WTC11 (cell line): ENCODE data around the gene STON2. TPM values are rescaled to one million over a fixed set of nuclear protein-coding genes. Genes with fewer than 3 reads are reported as not detected.

Experiments
- ATAC-seq: fragments of 200-7000 bp; cut with Tn5 transposase; 2 replicates; pipeline ENCODE4 v1.10.0; 2021; ENCODE audit warnings: mild to moderate bottlenecking, moderate library complexity
- CTCF ChIA-PET: fragments of 300-600 bp; sonication (Branson Sonifier 250); formaldehyde crosslinking; loops from one replicate; lab custom pipeline; 2021; ENCODE audit warnings: antibody characterized with exemption; lab: Charles Lee
- POLR2A ChIA-PET: fragments of 350-600 bp; sonication (Branson Sonifier 250); formaldehyde crosslinking; loops from one replicate; lab custom pipeline; 2021; ENCODE audit warnings: antibody characterized with exemption; lab: Charles Lee
- DNase-seq: peaks from one replicate; pipeline ENCODE4 v3.0.0; 2021; ENCODE audit warnings: low spot score
- H3K27ac Mint-ChIP-seq: 2 replicates; pipeline ENCODE4 v1.8.0; 2021; ENCODE audit warnings: mixed read lengths
- H3K27me3 Mint-ChIP-seq: 2 replicates; pipeline ENCODE4 v1.8.0; 2021; ENCODE audit warnings: low read depth, mild to moderate bottlenecking, moderate library complexity, mixed read lengths
- H3K36me3 Mint-ChIP-seq: 2 replicates; pipeline ENCODE4 v1.8.0; 2021; ENCODE audit warnings: mixed read lengths
- H3K4me1 Mint-ChIP-seq: 2 replicates; pipeline ENCODE4 v1.8.0; 2022; ENCODE audit warnings: mixed read lengths
- H3K4me3 Mint-ChIP-seq: 2 replicates; pipeline ENCODE4 v1.8.0; 2021; ENCODE audit warnings: mild to moderate bottlenecking, moderate library complexity, mixed read lengths
- H3K9me3 Mint-ChIP-seq: 2 replicates; pipeline ENCODE4 v1.8.0; 2021; ENCODE audit warnings: mixed read lengths
- CBFB ChIP-seq: sonication (generic); formaldehyde crosslinking; IDR thresholded peaks from 2 replicates; pipeline ENCODE4 v1.8.1; 2022; ENCODE audit warnings: mild to moderate bottlenecking, low read depth, missing genetic modification reagents
- CREM ChIP-seq: sonication (generic); formaldehyde crosslinking; IDR thresholded peaks from 2 replicates; pipeline ENCODE4 v1.8.1; 2022; ENCODE audit warnings: mild to moderate bottlenecking, missing genetic modification reagents, moderate library complexity
- EMX1 ChIP-seq: fragments of 250-450 bp; sonication (Bioruptor Pico); IDR thresholded peaks from 2 replicates; pipeline ENCODE4 v1.8.0; 2021; ENCODE audit warnings: mild to moderate bottlenecking
- FOXJ3 ChIP-seq: sonication (generic); formaldehyde crosslinking; IDR thresholded peaks from 2 replicates; pipeline ENCODE4 v1.9.0; 2021; ENCODE audit warnings: missing genetic modification reagents, mild to moderate bottlenecking, borderline replicate concordance
- GABPB1 ChIP-seq: sonication (generic); formaldehyde crosslinking; IDR thresholded peaks from 2 replicates; pipeline ENCODE4 v1.8.1; 2023; ENCODE audit warnings: mild to moderate bottlenecking, missing genetic modification reagents
- IRF2 ChIP-seq: sonication (generic); formaldehyde crosslinking; IDR thresholded peaks from 2 replicates; pipeline ENCODE4 v1.8.0; 2022; ENCODE audit warnings: low read depth, missing genetic modification reagents, borderline replicate concordance
- MYBL2 ChIP-seq: sonication (generic); formaldehyde crosslinking; IDR thresholded peaks from 2 replicates; pipeline ENCODE4 v1.8.1; 2023; ENCODE audit warnings: mild to moderate bottlenecking, moderate library complexity, missing genetic modification reagents
- NFATC4 ChIP-seq: fragments of 250-450 bp; sonication (Bioruptor Pico); IDR thresholded peaks from 2 replicates; pipeline ENCODE4 v1.9.0; 2021; ENCODE audit warnings: mild to moderate bottlenecking
- NFE2L1 ChIP-seq: sonication (generic); formaldehyde crosslinking; IDR thresholded peaks from 2 replicates; pipeline ENCODE4 v1.8.1; 2023; ENCODE audit warnings: missing genetic modification reagents
- NR2C2 ChIP-seq: sonication (generic); formaldehyde crosslinking; IDR thresholded peaks from 2 replicates; pipeline ENCODE4 v1.8.0; 2022; ENCODE audit warnings: mild to moderate bottlenecking, missing genetic modification reagents
- SMAD3 ChIP-seq: sonication (generic); formaldehyde crosslinking; IDR thresholded peaks from 2 replicates; pipeline ENCODE4 v1.8.0; 2022; ENCODE audit warnings: missing genetic modification reagents, mild to moderate bottlenecking, borderline replicate concordance
- SMAD4 ChIP-seq: sonication (generic); formaldehyde crosslinking; IDR thresholded peaks from 2 replicates; pipeline ENCODE4 v1.8.0; 2022; ENCODE audit warnings: mild to moderate bottlenecking, missing genetic modification reagents
- SOX15 ChIP-seq: fragments of 250-450 bp; sonication (Bioruptor Pico); IDR thresholded peaks from 2 replicates; pipeline ENCODE4 v1.9.0; 2021; ENCODE audit warnings: mild to moderate bottlenecking
- TCF7 ChIP-seq: sonication (generic); formaldehyde crosslinking; IDR thresholded peaks from 2 replicates; pipeline ENCODE4 v1.8.0; 2022; ENCODE audit warnings: mild to moderate bottlenecking, low read depth, missing genetic modification reagents, moderate library complexity
- TEAD1 ChIP-seq: sonication (generic); formaldehyde crosslinking; IDR thresholded peaks from 2 replicates; pipeline ENCODE4 v1.8.0; 2022; ENCODE audit warnings: mild to moderate bottlenecking, missing genetic modification reagents
- ZBTB21 ChIP-seq: sonication (generic); formaldehyde crosslinking; IDR thresholded peaks from 2 replicates; pipeline ENCODE4 v1.8.1; 2023; ENCODE audit warnings: mild to moderate bottlenecking, missing genetic modification reagents, borderline replicate concordance
- ZNF396 ChIP-seq: fragments of 250-450 bp; sonication (Bioruptor Pico); IDR thresholded peaks from 2 replicates; pipeline ENCODE4 v1.8.0; 2021; ENCODE audit warnings: mild to moderate bottlenecking, moderate library complexity, borderline replicate concordance
- ZNF416 ChIP-seq: fragments of 250-450 bp; sonication (Bioruptor Pico); IDR thresholded peaks from 2 replicates; pipeline ENCODE4 v1.9.0; 2021; ENCODE audit warnings: mild to moderate bottlenecking, inconsistent platforms
- total RNA-seq: library from RNA; stranded (reverse); gene quantifications from 3 replicates; pipeline ENCODE4 v1.2.3, GENCODE V29; 2021
- TF ChIP-seq, protein P1 (sequence below): sonication (generic); formaldehyde crosslinking; IDR thresholded peaks from 2 replicates; pipeline ENCODE4 v1.8.1; 2023; ENCODE audit warnings: mild to moderate bottlenecking, missing genetic modification reagents, moderate library complexity
- TF ChIP-seq, protein P2 (sequence below): sonication (generic); formaldehyde crosslinking; IDR thresholded peaks from 2 replicates; pipeline ENCODE4 v1.8.1; 2023; ENCODE audit warnings: mild to moderate bottlenecking, missing genetic modification reagents
- TF ChIP-seq, protein P3 (sequence below): sonication (generic); formaldehyde crosslinking; IDR thresholded peaks from 2 replicates; pipeline ENCODE4 v1.8.1; 2022; ENCODE audit warnings: low read depth, missing genetic modification reagents, borderline replicate concordance
- TF ChIP-seq, protein P4 (sequence below): sonication (generic); formaldehyde crosslinking; IDR thresholded peaks from 2 replicates; pipeline ENCODE4 v1.8.1; 2023; ENCODE audit warnings: mild to moderate bottlenecking, missing genetic modification reagents, moderate library complexity
- TF ChIP-seq, protein P5 (sequence below): sonication (generic); formaldehyde crosslinking; IDR thresholded peaks from 2 replicates; pipeline ENCODE4 v1.8.1; 2023; ENCODE audit warnings: mild to moderate bottlenecking, moderate library complexity, missing genetic modification reagents
- TF ChIP-seq, protein P6 (sequence below): fragments of 250-450 bp; sonication (Bioruptor Pico); IDR thresholded peaks from 2 replicates; pipeline ENCODE4 v1.9.0; 2021; ENCODE audit warnings: mild to moderate bottlenecking

Gene STON2
- total RNA-seq, 1 experiment from 2014 or later: 69.2 TPM

DNA sequence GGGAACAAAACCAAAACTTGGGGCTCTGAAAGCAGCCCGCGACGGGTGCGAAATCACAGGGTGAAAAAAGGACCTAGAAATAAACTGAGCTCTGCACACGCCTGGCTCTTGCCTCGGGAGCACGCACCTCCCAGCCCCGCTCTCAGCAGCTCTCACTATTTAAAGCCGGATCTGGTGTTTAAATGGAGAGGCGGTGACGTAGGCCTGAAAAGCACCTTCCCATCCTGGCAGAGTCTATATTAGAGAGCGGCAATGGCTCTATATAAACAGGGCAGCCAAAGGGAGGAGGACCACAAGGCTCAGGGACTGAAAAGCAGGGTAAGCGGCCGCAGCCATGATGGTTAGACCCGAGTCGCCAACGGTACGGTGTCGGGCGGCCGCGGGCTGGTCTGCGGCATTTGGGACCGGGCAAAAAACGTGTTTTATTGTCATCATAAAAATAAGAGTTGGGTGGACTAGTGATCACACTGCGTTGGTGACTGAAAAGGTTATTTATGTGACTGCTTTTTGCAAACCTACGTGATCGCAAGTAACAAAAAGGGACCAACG, 180.8 kb downstream of the STON2 start (continued):
- TF ChIP-seq EMX1 (CRISPR knock-in tag) (0 out of 2 replicates have a peak, but pooled peaks have one; percentile 52), NFE2L1 (CRISPR knock-in tag) (peak; percentile 58; the same call in 1 of the 2 replicates), NR2C2 (CRISPR knock-in tag) (no peak), SOX15 (CRISPR knock-in tag) (0 out of 2 replicates have a peak, but pooled peaks have one; percentile 33), GABPB1 (CRISPR knock-in tag) (peak; percentile 44; the same call in 1 of the 2 replicates), ZNF416 (CRISPR knock-in tag) (peak; percentile 81)
- TF ChIP-seq, protein P1, sequence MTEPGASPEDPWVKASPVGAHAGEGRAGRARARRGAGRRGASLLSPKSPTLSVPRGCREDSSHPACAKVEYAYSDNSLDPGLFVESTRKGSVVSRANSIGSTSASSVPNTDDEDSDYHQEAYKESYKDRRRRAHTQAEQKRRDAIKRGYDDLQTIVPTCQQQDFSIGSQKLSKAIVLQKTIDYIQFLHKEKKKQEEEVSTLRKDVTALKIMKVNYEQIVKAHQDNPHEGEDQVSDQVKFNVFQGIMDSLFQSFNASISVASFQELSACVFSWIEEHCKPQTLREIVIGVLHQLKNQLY (CRISPR knock-in tag): no peak
- TF ChIP-seq, protein P2, sequence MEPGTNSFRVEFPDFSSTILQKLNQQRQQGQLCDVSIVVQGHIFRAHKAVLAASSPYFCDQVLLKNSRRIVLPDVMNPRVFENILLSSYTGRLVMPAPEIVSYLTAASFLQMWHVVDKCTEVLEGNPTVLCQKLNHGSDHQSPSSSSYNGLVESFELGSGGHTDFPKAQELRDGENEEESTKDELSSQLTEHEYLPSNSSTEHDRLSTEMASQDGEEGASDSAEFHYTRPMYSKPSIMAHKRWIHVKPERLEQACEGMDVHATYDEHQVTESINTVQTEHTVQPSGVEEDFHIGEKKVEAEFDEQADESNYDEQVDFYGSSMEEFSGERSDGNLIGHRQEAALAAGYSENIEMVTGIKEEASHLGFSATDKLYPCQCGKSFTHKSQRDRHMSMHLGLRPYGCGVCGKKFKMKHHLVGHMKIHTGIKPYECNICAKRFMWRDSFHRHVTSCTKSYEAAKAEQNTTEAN (CRISPR knock-in tag): no peak

DNA sequence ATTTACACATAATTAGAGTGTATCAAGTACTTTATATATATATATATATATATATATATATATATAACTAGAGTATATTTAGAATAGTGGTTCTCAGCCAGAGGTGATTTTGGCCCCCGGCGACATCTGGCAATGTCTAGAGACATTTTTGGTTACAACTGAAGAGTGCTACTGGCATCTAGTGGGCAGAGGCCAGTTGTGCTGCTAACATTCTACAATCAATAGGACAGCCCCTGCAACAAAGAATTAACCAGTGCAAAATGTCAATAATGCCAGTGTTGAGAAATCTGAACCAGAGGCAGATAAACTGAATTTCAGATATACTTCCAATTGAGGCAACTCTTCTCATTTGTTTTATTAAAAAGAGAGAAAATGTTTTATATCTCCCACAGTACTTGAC, 188.3 kb downstream of the STON2 start:
- POLR2A ChIA-PET: no interaction called here
- peaks cover 79% of the 10 kb centered on the region for H3K36me3 Mint-ChIP-seq
- H3K27ac Mint-ChIP-seq: no peak overlapping the region

More for the DNA sequence above, 188.3 kb downstream of the STON2 start:
- CTCF ChIA-PET: no interaction called here
- no peaks in the 10 kb centered on the region for H3K9me3 Mint-ChIP-seq
- no peaks in the 10 kb centered on the region for H3K27me3 Mint-ChIP-seq
- no peak overlapping the region for H3K4me3 Mint-ChIP-seq
- TF ChIP-seq SMAD3 (CRISPR knock-in tag) (no peak), ZNF396 (CRISPR knock-in tag) (no peak), ZBTB21 (CRISPR knock-in tag) (no peak), SMAD4 (no peak), FOXJ3 (CRISPR knock-in tag) (no peak), MYBL2 (CRISPR knock-in tag) (no peak), TEAD1 (CRISPR knock-in tag) (no peak), IRF2 (CRISPR knock-in tag) (no peak), TCF7 (no peak), NFATC4 (no peak), CBFB (CRISPR knock-in tag) (no peak), CREM (CRISPR knock-in tag) (no peak)
- TF ChIP-seq, protein P3, sequence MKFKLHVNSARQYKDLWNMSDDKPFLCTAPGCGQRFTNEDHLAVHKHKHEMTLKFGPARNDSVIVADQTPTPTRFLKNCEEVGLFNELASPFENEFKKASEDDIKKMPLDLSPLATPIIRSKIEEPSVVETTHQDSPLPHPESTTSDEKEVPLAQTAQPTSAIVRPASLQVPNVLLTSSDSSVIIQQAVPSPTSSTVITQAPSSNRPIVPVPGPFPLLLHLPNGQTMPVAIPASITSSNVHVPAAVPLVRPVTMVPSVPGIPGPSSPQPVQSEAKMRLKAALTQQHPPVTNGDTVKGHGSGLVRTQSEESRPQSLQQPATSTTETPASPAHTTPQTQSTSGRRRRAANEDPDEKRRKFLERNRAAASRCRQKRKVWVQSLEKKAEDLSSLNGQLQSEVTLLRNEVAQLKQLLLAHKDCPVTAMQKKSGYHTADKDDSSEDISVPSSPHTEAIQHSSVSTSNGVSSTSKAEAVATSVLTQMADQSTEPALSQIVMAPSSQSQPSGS (CRISPR knock-in tag): no peak
- TF ChIP-seq, protein P4, sequence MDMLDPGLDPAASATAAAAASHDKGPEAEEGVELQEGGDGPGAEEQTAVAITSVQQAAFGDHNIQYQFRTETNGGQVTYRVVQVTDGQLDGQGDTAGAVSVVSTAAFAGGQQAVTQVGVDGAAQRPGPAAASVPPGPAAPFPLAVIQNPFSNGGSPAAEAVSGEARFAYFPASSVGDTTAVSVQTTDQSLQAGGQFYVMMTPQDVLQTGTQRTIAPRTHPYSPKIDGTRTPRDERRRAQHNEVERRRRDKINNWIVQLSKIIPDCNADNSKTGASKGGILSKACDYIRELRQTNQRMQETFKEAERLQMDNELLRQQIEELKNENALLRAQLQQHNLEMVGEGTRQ (CRISPR knock-in tag): no peak
- TF ChIP-seq, protein P5, sequence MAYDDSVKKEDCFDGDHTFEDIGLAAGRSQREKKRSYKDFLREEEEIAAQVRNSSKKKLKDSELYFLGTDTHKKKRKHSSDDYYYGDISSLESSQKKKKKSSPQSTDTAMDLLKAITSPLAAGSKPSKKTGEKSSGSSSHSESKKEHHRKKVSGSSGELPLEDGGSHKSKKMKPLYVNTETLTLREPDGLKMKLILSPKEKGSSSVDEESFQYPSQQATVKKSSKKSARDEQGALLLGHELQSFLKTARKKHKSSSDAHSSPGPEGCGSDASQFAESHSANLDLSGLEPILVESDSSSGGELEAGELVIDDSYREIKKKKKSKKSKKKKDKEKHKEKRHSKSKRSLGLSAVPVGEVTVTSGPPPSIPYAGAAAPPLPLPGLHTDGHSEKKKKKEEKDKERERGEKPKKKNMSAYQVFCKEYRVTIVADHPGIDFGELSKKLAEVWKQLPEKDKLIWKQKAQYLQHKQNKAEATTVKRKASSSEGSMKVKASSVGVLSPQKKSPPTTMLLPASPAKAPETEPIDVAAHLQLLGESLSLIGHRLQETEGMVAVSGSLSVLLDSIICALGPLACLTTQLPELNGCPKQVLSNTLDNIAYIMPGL (CRISPR knock-in tag): no peak
- TF ChIP-seq, protein P6, sequence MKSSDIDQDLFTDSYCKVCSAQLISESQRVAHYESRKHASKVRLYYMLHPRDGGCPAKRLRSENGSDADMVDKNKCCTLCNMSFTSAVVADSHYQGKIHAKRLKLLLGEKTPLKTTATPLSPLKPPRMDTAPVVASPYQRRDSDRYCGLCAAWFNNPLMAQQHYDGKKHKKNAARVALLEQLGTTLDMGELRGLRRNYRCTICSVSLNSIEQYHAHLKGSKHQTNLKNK (CRISPR knock-in tag): no peak
- TF ChIP-seq, all 79 proteins: peak for 0
- peaks cover 27% of the 10 kb centered on the region for H3K4me1 Mint-ChIP-seq
- DNase-seq (no peak), ATAC-seq (peak; percentile 75)
